Neural cell (in vitro differentiated cells): Measurements from ENCODE around the gene SENP8.

ENCODE experiments used
- EP300 ChIP-seq: fragments of 450-650 bp; conservative IDR thresholded peaks from 2 replicates; pipeline ENCODE4 v1.6.1; 2014; ENCODE audit warnings: antibody characterized with exemption, mild to moderate bottlenecking, moderate library complexity; ENCODE audit not compliant: poor library complexity, severe bottlenecking
- EZH2 ChIP-seq: fragments of 200-600, 300-800 bp; shearing (Covaris generic), sonication (generic); IDR thresholded peaks from 2 replicates; pipeline ENCODE4 v1.6.1; 2014; ENCODE audit warnings: antibody characterized with exemption, low read length, borderline replicate concordance, mild to moderate bottlenecking; ENCODE audit not compliant: insufficient read depth, poor library complexity, severe bottlenecking
- MXI1 ChIP-seq: fragments of 450-650 bp; conservative IDR thresholded peaks from 2 replicates; pipeline ENCODE4 v1.6.1; 2014; ENCODE audit warnings: antibody characterized with exemption, mild to moderate bottlenecking; ENCODE audit not compliant: poor library complexity, severe bottlenecking
- POLR2AphosphoS5 ChIP-seq: IDR thresholded peaks from 2 replicates; pipeline ENCODE4 v1.6.1; 2012
- RAD21 ChIP-seq: fragments of 450-650 bp; conservative IDR thresholded peaks from 2 replicates; pipeline ENCODE4 v1.6.1; 2014; ENCODE audit warnings: antibody characterized with exemption, mild to moderate bottlenecking, moderate library complexity
- REST ChIP-seq: IDR thresholded peaks from 2 replicates; pipeline ENCODE4 v1.6.1; 2012; ENCODE audit warnings: borderline replicate concordance
- SMC3 ChIP-seq: fragments of 450-650 bp; conservative IDR thresholded peaks from 2 replicates; pipeline ENCODE4 v1.6.1; 2014; ENCODE audit warnings: antibody characterized with exemption, mild to moderate bottlenecking, moderate library complexity; ENCODE audit not compliant: poor library complexity
- TAF1 ChIP-seq: IDR thresholded peaks from 2 replicates; pipeline ENCODE4 v1.6.1; 2012; ENCODE audit warnings: low read depth
- TF ChIP-seq, protein P1 (sequence below): fragments of 450-650 bp; IDR thresholded peaks from 2 replicates; pipeline ENCODE4 v1.5.1; 2014; ENCODE audit warnings: antibody characterized with exemption, mild to moderate bottlenecking, moderate library complexity; ENCODE audit not compliant: poor library complexity, severe bottlenecking

DNA sequence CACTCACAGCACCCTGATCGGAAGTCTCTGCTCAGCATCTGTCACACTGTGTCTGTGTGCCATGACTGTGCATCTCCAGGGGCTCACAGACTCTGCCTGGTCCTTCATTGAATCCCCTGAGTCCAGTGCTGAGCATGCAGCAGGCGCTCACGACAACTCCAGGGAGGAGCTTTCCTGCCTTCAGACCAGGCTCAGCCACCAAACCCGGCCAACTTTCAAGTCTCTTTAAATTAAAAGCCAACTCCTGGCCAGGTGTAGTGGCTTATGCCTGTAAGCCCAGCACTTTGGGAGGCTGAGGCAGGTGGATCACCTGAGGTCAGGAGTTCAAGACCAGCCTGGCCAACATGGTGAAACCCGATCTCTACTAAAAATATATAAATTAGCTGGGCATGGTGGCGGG, 55.2 kb downstream of the SENP8 start:
- TF ChIP-seq, protein P1, sequence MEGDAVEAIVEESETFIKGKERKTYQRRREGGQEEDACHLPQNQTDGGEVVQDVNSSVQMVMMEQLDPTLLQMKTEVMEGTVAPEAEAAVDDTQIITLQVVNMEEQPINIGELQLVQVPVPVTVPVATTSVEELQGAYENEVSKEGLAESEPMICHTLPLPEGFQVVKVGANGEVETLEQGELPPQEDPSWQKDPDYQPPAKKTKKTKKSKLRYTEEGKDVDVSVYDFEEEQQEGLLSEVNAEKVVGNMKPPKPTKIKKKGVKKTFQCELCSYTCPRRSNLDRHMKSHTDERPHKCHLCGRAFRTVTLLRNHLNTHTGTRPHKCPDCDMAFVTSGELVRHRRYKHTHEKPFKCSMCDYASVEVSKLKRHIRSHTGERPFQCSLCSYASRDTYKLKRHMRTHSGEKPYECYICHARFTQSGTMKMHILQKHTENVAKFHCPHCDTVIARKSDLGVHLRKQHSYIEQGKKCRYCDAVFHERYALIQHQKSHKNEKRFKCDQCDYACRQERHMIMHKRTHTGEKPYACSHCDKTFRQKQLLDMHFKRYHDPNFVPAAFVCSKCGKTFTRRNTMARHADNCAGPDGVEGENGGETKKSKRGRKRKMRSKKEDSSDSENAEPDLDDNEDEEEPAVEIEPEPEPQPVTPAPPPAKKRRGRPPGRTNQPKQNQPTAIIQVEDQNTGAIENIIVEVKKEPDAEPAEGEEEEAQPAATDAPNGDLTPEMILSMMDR, result no peak
- no peak for TF ChIP-seq EZH2
- TF ChIP-seq SMC3, result no peak
- no peak for TF ChIP-seq POLR2AphosphoS5
- TF ChIP-seq REST, result no peak
- no peak for TF ChIP-seq MXI1
- TF ChIP-seq EP300, result no peak
- TF ChIP-seq TAF1, result no peak
- no peak for TF ChIP-seq RAD21
